SH-SY5Y (cell line): Measurements from ENCODE around the gene FOXJ3.

Source experiments
- GATA2 ChIP-seq: IDR thresholded peaks from 2 replicates; pipeline ENCODE4 v1.6.1; 2011; ENCODE audit warnings: mild to moderate bottlenecking, low read depth, low read length
- GATA3 ChIP-seq: IDR thresholded peaks from 2 replicates; pipeline ENCODE4 v1.6.1; 2011; ENCODE audit warnings: low read depth, mild to moderate bottlenecking, low read length, moderate library complexity

DNA sequence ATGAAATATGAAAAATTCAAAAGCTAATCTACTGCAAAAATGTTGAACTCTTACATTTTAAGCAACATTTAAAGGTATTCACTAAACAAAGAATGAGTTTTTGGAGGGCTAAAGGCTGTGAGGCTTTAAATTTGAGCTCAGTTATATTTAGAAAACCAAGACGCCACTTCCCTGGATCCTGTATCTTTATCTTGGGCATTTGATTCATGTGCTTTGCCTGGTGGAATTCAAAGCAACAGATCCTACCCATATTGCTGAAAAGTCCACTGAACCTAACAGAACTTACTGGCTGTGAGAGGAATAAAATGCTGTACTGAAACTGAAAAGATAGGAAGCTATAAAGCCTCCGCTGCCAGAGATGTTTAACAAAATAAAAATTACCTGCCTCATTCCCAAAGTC lies 14.3 kb downstream of the FOXJ3 start:
- TF ChIP-seq GATA2 = no peak
- no peak for TF ChIP-seq GATA3
